Measurements from ENCODE around the gene GPR137. TPM values are rescaled to one million over a fixed set of nuclear protein-coding genes. Genes with fewer than 3 reads are reported as not detected.

GPR137 gene, protein sequence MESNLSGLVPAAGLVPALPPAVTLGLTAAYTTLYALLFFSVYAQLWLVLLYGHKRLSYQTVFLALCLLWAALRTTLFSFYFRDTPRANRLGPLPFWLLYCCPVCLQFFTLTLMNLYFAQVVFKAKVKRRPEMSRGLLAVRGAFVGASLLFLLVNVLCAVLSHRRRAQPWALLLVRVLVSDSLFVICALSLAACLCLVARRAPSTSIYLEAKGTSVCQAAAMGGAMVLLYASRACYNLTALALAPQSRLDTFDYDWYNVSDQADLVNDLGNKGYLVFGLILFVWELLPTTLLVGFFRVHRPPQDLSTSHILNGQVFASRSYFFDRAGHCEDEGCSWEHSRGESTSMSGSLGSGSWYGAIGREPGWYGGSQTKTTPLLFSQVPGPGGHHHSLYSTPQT
- 20.2 TPM for polyA plus RNA-seq (2012; ENCODE audit: insufficient read depth, insufficient read length, low read depth)

DNA sequence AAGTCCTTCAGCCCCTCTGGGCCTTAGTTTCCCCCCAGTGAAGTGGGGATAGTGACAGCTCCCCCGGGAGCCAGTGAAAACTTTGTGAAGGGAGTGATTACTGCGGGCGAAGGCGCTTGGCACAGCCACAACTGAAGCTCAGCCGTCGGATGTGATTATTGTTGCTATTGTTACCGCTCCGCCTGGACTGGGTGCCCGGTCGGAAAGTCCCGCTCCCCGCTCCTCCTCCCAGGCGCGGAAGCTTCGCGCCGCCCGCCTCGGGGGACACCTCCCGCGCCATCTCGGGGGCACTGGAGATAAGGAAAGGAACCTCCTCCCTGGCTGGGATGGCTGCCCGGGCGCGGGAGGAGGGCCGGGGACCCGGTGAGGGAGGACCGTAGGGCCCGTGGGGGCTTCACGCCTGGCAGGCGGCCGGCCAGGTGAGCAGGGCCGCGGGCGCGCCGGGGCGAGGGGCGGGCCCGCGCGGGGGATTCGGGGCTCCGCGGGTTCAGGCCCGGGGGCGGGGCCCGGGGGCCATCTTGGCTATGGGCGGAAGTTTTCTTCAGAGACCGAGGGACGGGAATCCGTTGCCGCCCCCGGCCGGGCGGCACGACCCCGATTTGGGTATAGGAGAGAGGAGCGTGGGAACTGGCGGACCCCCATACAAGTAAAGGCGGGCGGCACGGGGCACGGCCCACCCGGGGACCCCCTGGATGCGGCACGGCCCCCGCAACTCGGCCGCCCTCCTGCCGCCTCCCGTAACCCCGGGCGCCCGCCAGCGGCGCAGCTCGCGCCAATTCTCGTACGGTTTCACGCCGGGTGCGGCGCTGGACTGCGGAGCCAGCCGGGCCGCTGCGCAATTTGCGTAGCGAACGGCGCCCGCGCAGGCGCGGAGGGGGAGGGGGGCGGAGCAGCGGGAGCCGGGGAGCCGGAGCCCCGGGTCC is at the start of gene GPR137:
GPR137 (plus strand) TSS at position 887 of the 923 bp plus-strand sequence. CDS start 677 bp downstream, outside the sequence.
- Histone ChIP-seq H3K4me3 (ENCODE audit: low read depth, low read length) (peak within 1 kb of the TSS; percentile 69), H3K27me3 (peaks cover 2% of the 10 kb centered on the region; the same call in 1 of the 2 replicates), H3K9me3 (no peaks in the 10 kb centered on the region), H3K36me3 (no peaks in the 10 kb centered on the region), H3K4me1 (no peaks in the 10 kb centered on the region)
- TF ChIP-seq, protein P1, sequence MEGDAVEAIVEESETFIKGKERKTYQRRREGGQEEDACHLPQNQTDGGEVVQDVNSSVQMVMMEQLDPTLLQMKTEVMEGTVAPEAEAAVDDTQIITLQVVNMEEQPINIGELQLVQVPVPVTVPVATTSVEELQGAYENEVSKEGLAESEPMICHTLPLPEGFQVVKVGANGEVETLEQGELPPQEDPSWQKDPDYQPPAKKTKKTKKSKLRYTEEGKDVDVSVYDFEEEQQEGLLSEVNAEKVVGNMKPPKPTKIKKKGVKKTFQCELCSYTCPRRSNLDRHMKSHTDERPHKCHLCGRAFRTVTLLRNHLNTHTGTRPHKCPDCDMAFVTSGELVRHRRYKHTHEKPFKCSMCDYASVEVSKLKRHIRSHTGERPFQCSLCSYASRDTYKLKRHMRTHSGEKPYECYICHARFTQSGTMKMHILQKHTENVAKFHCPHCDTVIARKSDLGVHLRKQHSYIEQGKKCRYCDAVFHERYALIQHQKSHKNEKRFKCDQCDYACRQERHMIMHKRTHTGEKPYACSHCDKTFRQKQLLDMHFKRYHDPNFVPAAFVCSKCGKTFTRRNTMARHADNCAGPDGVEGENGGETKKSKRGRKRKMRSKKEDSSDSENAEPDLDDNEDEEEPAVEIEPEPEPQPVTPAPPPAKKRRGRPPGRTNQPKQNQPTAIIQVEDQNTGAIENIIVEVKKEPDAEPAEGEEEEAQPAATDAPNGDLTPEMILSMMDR (IDR thresholded peaks at IDR 0.05; ENCODE audit: low read depth, low read length), result no peak
- peak; percentile 74 for DNase-seq

DNA sequence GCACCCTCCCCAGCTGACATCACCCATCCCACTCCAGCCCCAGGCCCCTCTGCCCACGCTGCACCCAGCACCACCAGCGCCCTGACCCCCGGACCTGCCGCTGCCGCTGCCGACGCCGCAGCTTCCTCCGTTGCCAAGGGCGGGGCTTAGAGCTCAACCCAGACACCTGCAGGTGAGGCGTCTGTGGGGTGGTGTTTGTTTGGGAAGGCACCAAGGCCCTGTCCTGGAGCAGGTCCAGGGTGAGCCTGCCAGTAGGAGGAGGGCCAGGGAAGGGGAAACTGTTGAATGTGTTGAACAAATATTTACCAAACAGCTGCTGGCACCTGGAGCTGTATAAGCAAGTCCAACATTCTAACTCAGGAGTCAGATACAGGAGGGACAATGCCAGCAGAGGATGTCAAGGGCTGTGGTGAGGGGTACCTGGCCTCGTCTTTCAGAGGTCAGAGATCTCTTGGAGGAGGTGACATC is 48.1 kb upstream of the GPR137 start:
- TF ChIP-seq, protein P1 (IDR thresholded peaks at IDR 0.05; ENCODE audit: low read depth, low read length), result no peak
- Histone ChIP-seq H3K27me3 (no peaks in the 10 kb centered on the region), H3K9me3 (no peaks in the 10 kb centered on the region), H3K36me3 (no peaks in the 10 kb centered on the region), H3K4me1 (peaks cover 4% of the 10 kb centered on the region), H3K4me3 (ENCODE audit: low read depth, low read length) (no peak overlapping the region)
- no peak for DNase-seq

DNA sequence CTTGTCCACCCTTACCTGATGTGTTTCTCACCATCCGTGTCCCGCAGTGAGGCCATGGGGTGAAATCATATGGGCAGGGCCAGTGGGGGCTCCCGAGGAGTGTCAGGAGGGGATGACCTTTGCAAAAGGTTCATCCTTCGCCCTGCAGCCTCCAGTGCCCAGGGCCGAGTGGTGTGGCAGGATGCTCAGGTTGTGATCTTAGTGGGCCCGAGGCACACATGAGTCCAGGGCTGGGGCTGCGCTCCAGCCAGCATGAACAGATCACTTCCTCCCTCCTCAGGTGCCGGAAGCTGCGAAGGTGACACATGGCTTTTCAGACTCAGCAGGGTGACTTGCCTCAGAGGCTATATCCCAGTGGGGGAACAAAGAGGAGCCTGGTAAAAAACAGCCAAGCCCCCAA is 47.6 kb upstream of the GPR137 start:
- Histone ChIP-seq H3K9me3 (no peaks in the 10 kb centered on the region), H3K27me3 (no peaks in the 10 kb centered on the region), H3K36me3 (no peaks in the 10 kb centered on the region), H3K4me1 (peaks cover 4% of the 10 kb centered on the region), H3K4me3 (ENCODE audit: low read depth, low read length) (no peak overlapping the region)
- TF ChIP-seq, protein P1 (IDR thresholded peaks at IDR 0.05; ENCODE audit: low read depth, low read length), result no peak
- DNase-seq, result no peak

DNA sequence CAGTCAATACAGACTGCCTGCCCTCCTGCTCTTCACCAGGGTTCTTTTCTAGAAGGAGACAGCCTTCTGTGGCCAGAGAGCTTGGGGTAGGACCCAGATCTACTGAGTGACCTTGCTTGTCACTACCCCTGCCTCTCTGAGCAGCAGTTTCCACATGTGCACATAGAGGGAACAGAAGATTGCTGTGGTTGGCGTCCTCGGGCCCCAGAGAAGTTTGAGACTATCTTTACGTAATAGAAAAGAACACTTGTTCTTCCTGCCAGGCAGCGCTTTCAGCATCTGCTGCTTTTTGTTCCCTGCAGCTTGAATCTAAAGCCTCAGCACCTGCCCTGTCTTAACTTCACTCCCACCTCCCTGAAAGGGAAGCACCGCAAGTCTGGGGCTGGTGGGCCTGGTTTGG is 46.6 kb upstream of the GPR137 start:
- no peak overlapping the region for H3K4me3 ChIP-seq (ENCODE audit: low read depth, low read length)
- no peaks in the 10 kb centered on the region for H3K36me3 ChIP-seq

DNA sequence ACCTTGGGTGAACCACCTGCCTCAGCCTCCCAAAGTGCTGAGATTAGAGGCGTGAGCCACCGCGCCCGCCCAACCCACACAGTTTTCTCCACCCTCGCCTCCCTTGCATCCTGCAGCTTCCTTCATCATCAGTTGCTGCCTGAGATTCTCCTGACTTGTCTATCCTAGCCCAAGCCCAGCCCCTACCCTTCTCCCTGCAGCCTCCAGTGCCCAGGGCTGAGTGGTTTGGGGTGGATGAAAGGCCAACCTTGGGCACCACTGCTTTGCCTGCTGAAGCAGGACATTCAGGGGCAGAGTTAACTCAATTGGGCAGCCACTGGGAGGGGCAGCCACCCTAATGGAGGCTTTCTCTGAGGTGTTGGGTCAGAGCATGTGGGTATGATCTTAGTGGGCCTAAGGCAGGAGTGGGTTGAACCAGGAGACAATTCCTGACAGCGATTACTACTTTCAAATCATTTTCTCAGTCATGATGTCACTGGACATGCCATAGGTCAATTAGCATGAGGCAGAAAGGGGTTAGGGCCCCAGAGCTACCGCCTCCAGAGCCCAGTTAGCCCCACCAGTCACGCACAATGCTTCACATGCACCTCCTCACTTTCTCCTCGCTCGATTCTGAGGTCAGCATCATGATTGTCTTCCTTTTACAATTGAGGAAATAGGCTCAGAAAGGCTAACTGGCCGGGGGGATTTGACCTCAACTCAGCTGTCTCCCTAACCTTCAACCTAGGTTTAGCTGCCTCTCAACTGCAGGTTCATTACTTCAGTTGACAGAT is 45.8 kb upstream of the GPR137 start:
- Histone ChIP-seq H3K9me3 (no peaks in the 10 kb centered on the region), H3K36me3 (no peaks in the 10 kb centered on the region), H3K4me1 (peaks cover 4% of the 10 kb centered on the region), H3K4me3 (ENCODE audit: low read depth, low read length) (peak overlapping the region; percentile 69), H3K27me3 (no peaks in the 10 kb centered on the region)
- DNase-seq, result no peak
- TF ChIP-seq, protein P1 (IDR thresholded peaks at IDR 0.05; ENCODE audit: low read depth, low read length), result no peak

More for the DNA sequence above, 46.6 kb upstream of the GPR137 start:
- TF ChIP-seq, protein P1 (IDR thresholded peaks at IDR 0.05; ENCODE audit: low read depth, low read length), result no peak
- H3K27me3 ChIP-seq, result no peaks in the 10 kb centered on the region
- no peak for DNase-seq
- peaks cover 4% of the 10 kb centered on the region for H3K4me1 ChIP-seq
- no peaks in the 10 kb centered on the region for H3K9me3 ChIP-seq
